Erythroblast (primary cell): Measurements from ENCODE around the gene PTOV1.

Experiments used
- GATA1 ChIP-seq: IDR thresholded peaks from 2 replicates; pipeline ENCODE4 v1.6.1; 2011; ENCODE audit warnings: low read depth, mild to moderate bottlenecking, control low read depth, low read length, moderate library complexity
- POLR2A ChIP-seq: IDR thresholded peaks from 2 replicates; pipeline ENCODE4 v1.6.1; 2011; ENCODE audit warnings: mild to moderate bottlenecking, low read length

DNA sequence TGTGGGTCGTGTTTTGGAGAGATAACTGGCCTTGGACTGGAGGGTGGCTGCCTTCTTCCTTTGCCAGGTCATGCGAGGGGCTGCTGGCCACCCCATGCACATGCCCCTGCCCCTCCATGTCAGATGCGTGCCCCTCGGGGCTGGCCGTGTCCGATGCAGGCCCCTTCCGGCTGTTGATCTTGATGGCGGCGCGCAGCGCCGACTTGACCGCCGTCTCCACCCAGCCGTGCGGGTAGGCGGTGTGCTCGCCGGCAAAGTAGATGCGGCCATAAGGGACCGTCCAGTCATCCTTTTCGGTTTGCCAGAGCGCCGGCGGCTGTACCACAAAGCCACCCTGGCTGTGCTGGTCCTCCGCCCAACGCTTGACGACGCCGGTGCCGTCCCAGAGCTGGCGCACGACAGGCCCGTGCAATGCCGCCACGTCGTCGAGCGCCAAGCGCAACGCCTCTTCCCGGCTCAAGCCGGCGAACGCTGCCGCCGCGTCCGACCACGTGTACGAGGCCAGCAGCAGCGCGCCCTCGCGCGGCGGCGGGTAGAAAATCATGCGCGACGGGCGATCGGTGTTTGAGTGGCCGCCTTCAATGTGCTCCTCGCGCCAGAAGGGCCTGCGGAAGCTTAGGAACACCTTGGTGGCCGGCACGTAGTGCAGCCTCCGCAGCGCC is 38.9 kb downstream of the PTOV1 start:
- TF ChIP-seq POLR2A (no peak), GATA1 (no peak)
